GM19023 (cell line): ENCODE measurements around the gene ELAVL4.

ENCODE experiments used
- ATAC-seq: cut with Tn5 transposase; IDR thresholded peaks from one replicate; pipeline ENCODE4 v1.9.1; 2021; ENCODE audit warnings: mild to moderate bottlenecking, moderate library complexity; ENCODE audit not compliant: unreplicated experiment

ELAVL4 gene

DNA sequence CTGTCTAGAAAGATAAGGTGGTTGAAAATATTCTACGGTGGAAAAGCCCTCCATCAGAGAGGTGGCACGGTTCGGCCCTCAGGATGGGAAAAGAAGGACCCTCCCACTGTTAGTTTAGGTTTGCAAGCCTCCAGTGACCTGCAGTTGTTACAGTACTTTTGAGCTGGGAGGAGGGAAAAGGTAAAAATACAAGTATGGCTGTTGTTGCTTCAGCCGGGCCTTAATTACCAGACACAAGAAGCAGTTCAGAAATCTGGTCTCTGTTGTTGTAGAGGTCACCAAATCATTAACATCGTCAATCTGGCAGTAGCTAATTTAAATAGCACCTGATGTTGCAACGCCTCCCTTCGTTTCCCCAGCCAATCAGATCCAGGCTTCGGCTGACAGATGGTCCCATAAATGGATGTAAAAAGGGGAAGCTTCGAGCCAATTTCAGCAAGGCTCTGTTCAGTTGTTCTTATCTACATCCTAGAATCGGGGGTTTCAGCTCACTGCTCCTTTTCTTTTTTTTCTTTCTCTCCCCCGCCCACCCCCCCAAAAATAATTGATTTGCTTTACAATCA is at the start of gene ELAVL4:
ELAVL4 (plus strand) TSS at position 424 of the 563 bp plus-strand sequence. CDS start 270 bp downstream, outside the sequence.
- ATAC-seq: no peak

DNA sequence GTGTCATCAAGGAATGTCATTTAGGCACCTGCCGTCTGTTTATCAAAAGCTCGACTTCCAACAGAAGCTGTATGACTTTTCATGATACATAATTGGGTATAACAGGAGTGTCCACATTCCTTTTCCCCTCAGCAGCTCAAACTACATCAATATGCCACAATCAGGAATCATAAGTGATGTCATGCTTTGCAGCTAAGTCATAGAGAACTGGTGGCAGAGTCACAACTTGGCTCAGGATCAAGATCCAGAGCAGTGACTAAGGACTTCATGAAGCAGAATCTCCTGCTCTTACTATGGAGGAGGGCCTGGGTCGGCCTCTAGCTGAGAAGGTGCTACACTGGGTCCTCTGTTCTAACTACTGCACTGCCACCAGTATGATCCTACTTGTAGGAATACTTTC is 48.4 kb upstream of the ELAVL4 start:
- no peak for ATAC-seq

DNA sequence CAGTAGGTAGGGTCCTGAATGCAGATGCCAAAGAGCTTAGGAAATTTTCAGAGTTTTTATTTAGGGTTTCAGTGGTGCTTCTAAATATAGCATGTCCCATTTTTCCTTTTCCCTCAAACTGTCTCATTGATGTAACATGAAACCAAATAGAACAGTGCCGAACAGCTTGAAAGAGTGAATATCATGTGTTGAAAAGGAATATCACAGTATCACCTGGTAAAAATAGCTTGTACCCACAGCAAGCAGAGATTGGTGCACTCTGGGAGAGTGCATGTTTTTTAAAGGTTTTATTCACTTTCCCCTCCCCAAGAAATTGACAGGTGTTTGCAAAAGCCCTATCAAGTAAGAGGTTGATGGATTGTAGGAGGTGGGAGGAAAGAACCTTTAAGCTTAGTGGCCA is 41.9 kb upstream of the ELAVL4 start:
- no peak for ATAC-seq

DNA sequence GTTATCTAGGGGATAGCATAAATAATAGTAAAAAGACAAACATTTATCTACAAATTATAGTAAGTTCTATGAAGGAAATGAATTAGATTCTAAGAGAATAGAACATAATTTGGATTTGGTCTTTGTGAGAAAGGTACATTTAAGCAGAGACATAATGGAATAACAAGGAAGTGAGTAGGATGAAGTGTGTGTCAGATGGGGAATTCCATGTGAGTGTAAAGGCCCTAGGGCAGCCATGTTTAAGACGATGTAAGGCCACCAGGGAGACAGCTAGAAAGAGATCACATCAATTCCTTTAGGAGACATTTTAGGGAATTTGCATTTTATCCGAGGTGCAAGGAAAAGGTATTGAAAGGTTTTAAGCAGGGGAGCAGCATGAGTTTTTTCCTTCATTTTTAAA is 33.8 kb upstream of the ELAVL4 start:
- ATAC-seq: no peak

DNA sequence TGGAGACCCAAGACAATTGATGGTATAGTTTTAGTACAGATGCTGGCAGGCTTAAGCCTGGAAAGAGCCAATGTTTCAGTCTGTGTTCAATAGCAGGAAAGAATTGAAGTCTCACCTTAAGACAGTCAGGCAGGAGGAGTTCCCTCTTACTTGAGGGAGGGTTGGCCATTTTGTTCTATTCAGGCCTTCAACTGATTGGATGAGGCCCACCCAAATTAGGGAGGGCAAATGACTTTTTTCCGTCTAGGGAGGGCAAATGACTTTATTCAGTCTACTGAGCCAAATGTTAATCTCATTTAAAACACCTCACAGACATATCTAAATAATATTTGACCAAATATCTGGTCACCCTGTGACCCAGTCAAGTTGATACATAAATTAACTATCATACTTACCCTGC is 31.4 kb upstream of the ELAVL4 start:
- ATAC-seq: no peak

DNA sequence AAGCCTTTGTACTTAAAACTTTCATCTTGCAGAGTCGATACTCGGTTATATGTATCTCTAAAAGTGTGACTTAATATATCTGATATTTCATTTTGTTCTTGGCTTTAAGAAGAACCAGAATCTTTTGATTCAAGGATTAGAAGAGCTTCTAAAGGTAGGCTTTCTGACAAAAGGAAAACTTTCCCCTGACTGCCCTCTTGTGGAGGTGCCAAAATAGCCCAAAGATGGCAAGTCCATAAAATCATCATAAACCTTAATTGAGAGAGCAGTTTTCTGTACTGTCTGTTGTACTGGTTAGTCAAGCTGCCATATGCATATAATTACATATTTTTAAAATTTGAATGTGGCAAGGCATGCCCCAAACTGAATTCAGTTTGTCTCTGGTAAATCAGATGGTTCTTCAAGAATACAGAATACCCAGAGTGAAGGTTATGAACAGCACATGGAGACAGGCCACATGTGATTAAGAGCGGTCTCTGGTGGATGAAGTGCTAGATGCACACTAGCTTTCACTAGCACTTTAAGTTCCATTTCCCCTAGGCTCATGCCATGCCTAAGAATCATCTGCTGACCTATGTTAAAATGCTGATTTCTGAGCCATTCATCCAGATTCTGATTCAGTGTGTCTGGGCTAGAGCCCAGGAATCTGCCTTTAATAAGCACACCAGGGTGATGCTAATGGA is 27.7 kb upstream of the ELAVL4 start:
- ATAC-seq: no peak

DNA sequence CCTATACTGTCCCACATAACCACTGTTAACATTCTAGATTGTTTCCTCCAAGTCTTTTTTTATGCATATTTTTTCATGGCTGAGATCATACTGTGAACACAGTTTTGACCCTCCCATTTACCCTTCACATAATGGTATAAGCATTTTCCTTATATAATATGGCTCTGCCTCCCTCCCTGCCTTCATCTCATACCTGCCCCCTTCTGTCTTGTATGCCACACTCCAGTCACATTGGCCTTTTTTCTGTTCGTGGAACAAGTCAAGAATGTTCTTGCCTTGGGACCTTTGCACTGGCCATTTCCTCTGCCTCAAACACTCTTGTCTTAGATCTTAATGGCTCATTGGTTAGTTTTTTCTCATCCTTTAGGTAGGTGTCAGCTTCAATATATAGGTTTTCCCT is 24.3 kb upstream of the ELAVL4 start:
- no peak for ATAC-seq

DNA sequence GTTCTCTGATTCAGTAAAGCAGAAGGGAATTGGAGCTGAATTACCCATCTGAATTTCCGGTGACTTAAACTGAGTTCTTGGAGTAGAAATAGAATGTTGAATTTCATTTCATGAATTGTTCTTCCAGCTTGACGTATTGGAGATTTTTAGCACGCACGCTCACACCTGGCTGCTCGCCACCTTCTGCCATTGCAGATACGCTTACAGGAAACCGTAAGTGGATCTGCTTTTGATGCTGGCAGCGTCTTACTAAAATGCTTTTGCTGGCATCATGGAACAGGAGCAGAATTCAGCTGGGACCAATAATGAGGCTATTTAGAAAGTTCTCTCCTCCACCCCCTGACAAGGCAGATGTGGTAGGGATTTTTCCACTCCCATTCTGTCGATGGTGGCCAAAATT is 17.7 kb upstream of the ELAVL4 start:
- no peak for ATAC-seq

DNA sequence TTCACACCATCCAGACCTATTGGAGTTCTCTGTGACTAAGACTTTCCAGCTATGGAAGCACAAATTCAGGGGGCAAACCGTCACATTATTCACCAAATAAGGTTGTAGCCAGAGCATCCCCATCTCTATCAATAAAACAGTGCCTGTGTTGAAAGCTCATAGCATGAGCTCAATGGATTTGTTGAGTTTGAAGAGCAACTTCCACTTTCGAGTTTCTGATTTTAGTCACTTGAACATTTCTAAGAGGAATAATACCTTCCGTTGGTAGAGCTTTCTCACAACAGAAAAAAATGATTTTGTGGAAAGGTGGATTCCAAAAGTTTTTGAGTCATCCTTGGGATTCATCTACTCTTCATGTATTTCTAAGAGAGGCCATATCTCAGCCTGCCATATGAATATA is 13.0 kb upstream of the ELAVL4 start:
- ATAC-seq: no peak

DNA sequence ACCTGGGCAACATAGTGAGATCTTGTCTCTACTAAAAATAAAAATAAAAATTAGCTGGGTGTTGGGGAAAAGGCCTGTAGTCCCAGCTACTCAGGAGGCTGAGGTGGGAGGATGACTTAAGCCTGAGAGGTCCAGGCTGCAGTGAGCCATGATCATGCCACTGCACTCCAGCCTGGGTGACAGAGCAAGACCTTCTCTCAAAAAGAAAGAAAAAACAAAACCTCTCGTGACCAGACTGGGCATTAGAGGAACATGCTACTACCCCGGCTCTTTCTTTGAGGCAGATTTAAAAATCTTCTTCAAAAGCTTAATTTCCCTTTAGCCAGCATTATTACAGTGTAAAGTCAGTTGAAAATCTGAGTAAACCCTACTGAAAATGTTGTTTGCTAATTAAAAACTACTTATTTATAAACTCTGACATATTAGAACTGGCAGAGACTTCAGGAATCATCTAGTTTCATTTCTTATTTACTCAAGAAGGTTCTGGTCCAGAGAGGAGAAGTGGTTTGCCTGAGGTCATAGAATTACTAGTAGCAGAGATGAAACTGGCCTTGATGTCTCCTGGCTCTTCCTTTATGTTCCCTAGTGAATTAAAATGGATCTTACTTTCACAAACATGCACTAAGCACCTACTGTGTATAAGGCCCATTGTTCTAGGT is 11.6 kb upstream of the ELAVL4 start:
- no peak for ATAC-seq

DNA sequence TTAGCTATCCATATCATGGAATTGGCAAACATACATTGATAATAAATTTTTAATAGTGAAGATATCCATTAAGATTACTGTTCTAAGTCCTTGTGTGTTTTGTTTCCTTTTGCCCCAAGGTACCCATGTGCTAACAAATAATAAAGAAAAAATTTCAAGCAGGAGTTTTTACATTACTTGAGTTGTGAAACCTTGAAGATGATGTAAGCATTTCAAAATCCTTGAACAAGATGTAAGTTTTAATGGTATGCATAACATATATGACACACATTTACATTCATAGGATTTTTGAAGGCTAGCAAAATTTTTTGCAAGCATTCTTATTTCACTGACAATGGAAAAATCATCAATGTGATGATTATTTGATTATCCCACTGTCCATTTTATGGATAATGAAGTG is 10.9 kb upstream of the ELAVL4 start:
- no peak for ATAC-seq

DNA sequence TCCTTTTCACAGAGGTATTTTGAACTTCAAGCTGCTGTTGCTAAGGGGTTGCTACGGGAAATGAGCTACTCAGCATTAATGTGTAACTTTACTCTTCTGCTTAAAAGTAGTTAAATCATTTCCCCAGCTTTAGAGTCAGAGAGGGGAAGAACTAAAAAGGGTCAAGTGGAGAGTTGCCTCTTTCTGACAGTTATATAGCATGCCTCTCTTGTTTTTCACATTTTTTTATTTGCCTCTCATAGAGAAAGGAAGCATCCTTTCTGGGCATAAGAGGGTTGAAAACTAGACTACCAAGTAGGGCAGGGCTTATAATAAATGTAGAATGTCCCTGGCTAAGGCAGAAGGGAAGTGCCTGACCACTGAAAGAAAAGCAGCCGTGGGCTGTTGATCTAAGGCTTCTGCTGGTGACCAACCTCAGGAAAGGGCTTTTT is 10.1 kb upstream of the ELAVL4 start:
- no peak for ATAC-seq

DNA sequence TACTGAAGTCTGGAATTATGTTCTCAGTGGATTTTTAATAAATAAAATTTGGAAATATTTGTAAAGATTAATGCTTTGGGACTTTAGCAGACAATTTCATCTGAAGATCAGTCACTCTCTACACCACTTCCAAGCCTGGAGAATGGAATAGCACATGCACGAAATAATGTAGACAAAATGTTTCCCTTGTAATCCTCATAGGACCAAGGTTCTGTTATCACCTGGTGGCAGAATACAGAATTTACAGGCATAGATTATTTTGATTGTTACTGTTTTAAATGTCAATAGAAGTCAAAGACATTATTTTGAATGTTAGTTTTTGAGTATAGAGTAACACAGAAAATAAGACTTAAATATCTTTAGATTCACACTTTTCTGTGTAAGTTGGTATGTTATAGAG is 9.1 kb upstream of the ELAVL4 start:
- no peak for ATAC-seq

DNA sequence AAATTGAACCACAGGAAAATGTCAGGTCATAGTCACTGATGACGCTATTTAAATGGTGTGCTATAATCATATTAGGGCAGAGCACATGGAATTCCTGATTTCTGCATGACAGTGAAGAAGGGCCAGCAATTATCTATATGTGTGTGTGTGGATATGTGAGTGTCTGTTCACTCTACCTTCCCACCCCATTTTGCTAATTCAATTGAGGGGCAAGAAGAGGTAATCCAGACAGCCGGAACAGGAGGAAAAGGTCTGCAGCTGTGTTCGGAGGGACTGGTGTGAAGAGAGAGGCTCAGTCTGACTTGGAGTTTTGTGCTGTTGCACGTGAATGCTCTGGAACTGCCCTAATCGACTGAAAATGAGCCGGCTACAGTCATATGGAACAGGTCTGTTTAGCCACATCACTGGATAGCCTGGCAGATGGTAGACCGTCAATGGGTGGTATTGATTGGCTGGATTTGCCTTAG is 5.1 kb upstream of the ELAVL4 start:
- ATAC-seq: no peak

DNA sequence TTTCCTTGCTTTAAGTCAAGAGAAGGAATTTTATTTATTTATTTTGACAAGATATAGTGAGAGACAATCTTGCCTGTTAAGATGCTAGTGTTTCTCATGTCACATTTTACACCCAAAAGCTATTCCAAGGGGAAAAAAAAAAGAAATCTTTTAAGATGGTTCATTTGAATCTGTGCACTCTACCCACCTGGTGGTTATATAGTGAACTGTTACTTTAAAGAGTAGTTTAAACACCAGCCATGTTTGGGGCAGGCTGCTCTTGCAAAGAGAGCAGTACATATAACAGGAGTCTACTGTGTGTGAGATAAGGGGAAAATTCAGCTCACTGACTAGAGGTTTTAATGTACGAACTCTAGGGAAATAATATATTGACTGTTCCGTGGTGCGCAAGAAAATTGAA is 3.3 kb upstream of the ELAVL4 start:
- ATAC-seq: no peak

DNA sequence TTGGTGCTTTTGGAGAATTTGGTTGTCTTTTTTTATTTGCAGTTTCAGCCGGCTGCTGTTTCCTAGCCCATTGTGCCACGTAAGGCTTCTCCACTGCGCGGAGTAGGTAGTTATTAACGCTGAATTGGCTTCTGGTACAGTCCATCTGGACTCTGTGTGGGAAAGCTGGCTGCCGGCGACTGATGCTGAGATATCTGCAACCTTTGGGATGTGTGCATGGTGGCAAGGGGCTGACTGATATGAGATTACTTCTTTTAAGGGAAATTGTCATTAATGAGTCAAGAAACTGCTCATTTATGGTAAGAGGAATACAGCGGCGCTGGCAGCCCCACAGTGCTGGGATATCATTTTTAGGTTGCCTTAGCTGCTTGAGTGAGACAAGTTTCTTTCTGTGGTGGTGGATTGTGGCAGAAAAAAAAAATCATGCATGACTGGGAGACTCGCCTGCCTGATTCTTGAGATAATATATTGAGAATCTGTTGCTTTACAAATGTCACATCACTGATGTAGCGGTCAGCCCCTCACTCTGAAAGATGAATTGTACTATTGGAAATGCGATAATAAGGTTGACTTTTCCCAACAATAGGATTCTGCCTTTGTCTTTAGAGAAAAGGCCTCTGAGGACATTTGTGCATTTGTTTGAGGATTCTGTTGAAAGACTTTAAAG is 2.5 kb upstream of the ELAVL4 start:
- no peak for ATAC-seq

DNA sequence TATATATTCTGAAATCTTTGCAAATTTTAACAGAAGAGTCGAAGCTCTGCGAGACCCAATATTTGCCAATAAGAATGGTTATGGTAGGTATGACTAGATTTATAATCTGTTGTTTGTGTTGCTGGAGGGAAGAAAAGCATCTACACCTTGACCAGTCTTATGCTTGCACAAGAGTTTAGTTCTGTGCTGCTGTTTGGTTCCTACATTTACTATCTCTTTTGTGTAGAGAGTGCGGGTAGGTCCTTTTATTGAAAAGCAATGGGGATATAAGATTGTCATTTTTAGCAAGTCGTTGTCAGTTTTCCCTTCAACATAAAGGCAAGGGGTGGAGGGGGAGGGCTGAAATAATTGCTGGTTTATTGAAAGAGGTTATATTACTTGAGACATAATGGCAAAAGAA is 396 bp downstream of the ELAVL4 start:
- no peak for ATAC-seq

DNA sequence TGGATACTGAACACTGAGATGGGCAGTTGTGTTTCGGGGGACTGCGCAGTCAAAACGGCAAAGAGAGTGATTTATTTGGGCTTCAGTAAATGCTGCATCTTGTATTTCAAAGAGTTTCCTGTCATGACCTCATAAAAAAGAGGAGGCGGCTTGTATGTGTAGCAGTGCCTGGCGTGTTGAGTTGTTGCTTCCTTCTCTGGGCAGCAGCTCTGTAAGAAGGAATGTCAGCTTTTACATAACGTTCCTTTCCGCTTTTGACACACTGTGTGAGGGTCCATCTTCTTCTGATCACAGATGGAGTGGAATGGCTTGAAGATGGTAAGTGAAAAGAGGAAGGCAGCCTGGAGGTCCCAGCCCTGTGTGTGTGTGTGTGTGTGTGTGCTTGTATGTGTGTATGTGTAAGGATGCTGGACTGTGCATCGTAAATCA is 941 bp downstream of the ELAVL4 start:
- no peak for ATAC-seq

DNA sequence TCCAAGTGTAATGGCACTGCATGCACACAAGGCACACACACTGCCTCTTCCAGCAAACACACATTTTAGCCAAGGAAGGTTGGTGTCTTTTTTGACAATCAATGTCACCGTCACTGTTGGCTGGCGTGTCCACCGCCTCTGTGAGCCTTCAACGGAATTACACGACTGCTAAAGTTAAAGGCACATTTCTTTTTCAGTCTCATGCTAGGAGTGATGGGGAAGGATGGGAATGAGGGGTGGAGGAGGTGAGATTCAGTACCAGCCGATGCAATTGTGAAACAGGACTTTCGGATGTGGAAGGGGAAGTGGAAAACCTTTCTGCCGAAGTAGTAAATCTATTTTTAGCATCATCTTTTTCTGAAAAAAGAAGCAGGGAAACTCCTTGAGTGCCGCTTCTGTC is 1.4 kb downstream of the ELAVL4 start:
- no peak for ATAC-seq

DNA sequence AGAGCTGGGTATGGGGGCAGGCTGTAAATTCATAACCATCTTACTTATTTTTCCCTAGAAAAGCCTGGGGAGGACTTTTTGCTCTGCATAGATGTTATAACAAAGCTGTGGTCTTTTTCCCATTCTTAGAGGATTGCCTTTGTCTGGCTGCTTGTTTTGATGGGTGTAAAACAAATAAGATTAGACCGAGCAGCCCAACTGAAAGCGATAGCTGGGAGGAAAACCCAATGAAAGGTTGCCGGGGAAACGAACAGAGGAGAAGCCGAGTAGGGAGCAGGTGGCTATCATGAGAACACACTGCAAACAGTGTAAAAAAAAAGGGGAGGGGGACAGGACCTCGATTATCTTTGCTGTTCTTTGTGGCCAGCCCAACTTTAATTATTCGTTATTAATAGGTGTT is 1.9 kb downstream of the ELAVL4 start:
- no peak for ATAC-seq

DNA sequence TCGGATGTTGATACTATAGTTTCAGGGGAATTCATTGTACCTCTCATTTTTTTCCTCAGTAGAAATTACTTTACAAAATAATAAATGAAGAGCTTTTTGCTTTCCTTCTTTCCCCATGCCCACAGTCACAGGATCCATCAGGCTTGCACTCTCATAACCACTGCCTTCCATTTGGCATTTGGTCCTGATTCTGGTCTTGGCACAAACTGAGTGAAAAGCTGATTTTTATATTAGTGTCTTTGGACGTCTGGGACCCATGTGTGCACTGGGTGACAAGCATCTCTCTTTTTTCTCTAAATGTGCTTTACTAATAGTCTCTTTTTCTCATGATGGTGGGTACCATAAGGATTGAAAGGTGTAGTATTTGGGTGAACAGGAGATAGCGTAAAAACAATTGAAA is 2.8 kb downstream of the ELAVL4 start:
- no peak for ATAC-seq

DNA sequence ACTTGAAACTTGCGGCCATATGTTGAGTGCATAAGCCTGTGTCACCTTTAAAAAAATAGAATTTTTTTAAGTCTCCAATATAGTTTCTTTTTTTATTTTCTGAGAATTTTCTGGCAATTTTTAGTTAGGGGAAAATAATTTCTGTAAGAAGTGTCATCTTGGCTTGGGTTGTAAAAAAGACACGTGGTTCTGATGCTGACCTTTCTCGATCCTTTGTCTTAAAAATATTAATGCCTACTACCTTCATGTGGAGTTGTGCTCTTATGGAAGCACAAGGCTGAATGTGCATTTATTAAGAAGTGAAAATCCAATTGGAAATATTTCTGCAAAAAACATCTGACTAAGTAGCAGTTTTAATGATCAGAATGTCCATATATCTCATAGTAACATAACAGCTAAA is 3.5 kb downstream of the ELAVL4 start:
- ATAC-seq: no peak
